ENCODE results near the gene RAD54L.
"Not testable (repeated sequence)": the region's sequence is repeated elsewhere in the genome, so short reads cannot be mapped to it uniquely, and the experiment has no call there.

The RAD54L gene

DNA sequence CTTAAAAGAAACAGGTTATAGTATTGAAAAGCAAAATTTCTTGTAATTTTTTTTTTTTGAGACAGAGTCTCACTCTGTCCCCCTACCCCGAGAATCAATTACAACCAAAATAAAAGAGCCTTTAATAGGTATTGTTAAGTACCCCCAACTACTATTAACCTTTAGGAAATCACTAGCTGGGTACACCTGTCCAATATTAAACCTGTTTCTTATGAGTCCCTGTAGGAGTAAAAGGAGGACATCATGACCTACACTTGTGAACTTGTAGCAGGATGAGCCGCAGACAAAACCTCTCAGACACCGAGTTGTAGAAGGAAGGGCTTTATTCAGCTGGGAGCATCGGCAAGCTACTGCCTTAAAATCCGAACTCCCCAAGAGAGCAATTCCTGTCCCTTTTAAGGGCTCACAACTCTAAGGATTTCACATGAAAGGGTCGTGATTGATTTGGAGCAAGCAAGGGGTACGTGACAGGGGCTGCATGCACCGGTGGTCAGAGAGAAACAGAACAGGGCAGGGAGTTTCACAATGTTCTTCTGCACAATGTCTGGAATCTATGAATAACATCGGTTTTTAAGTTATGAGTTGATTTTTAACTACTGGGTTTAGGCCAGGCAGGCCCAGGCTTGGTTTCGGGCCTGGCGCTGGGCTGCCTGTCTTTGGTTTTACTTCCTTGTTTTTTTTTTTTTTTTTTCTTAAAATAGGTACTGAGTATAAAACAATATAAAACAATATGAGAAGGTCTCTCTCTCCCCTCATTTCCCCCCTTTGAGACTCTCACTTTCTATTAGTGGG lies 77.9 kb downstream of the RAD54L start:
- DNase-seq: not testable (repeated sequence)
